CD4-positive, alpha-beta T cell (primary cell): Measurements from ENCODE around the gene PLEKHM2. TPM values are rescaled to one million over a fixed set of nuclear protein-coding genes. Genes with fewer than 3 reads are reported as not detected.

Experiments
- ATAC-seq: fragments of 200-7000 bp; cut with Tn5 transposase; one replicate; pipeline ENCODE4 v1.10.0; 2022; ENCODE audit warnings: mild to moderate bottlenecking; ENCODE audit not compliant: poor library complexity
- CTCF ChIA-PET: fragments of 350-600 bp; sonication (Branson Sonifier 250); formaldehyde crosslinking; loops from one replicate; lab custom pipeline; 2021; ENCODE audit warnings: antibody characterized with exemption, inconsistent platforms; lab: Charles Lee
- POLR2A ChIA-PET: fragments of 350-600 bp; sonication (Branson Sonifier 250); formaldehyde crosslinking; loops from one replicate; lab custom pipeline; 2021; ENCODE audit warnings: antibody characterized with exemption, inconsistent platforms; lab: Charles Lee
- DNase-seq, 14 experiments: peaks; one replicate each; pipeline ENCODE4 v3.0.0-alpha.2; 2013 to 2020; ENCODE audit warnings: mixed read lengths in 2 of 14
- H3K27ac ChIP-seq, 2 donors: one replicate each; pipeline versions ENCODE4 v1.5.1 to v1.7.0; 2013; ENCODE audit warnings: low read length in 2 of 2, low read depth in 1 of 2, mild to moderate bottlenecking in 1 of 2
- H3K27me3 ChIP-seq, 2 experiments: 1 replicate in 1 of 2; 2 replicates in 1 of 2; pipeline versions ENCODE4 v1.6.1 to v1.7.0; 2013; ENCODE audit warnings: low read length in 2 of 2, control low read depth in 1 of 2, mild to moderate bottlenecking in 1 of 2, moderate library complexity in 1 of 2; ENCODE audit not compliant: insufficient read depth in 2 of 2, control insufficient read depth in 1 of 2
- H3K36me3 ChIP-seq: one replicate; pipeline ENCODE4 v1.6.1; 2013; ENCODE audit warnings: low read length, control low read depth; ENCODE audit not compliant: insufficient read depth
- H3K4me1 ChIP-seq: one replicate; pipeline ENCODE4 v1.6.1; 2013; ENCODE audit warnings: low read length, control low read depth; ENCODE audit not compliant: insufficient read depth
- H3K4me3 ChIP-seq: one replicate; pipeline ENCODE4 v1.5.1; 2013; ENCODE audit warnings: mild to moderate bottlenecking, low read length, moderate library complexity
- H3K9me3 ChIP-seq, 2 experiments: 1 replicate in 1 of 2; 2 replicates in 1 of 2; pipeline versions ENCODE4 v1.6.1 to v1.7.0; 2013; ENCODE audit warnings: low read length in 2 of 2, mild to moderate bottlenecking in 2 of 2, control low read depth in 1 of 2, moderate library complexity in 1 of 2; ENCODE audit not compliant: control insufficient read depth in 1 of 2, insufficient read depth in 1 of 2
- H3K27ac Mint-ChIP-seq: one replicate; pipeline ENCODE4 v1.8.0; 2020; ENCODE audit warnings: mixed read lengths
- H3K27me3 Mint-ChIP-seq: one replicate; pipeline ENCODE4 v1.8.0; 2021; ENCODE audit warnings: mixed read lengths
- H3K36me3 Mint-ChIP-seq: one replicate; pipeline ENCODE4 v1.8.0; 2021; ENCODE audit warnings: low read depth, mixed read lengths
- H3K4me1 Mint-ChIP-seq: one replicate; pipeline ENCODE4 v1.8.0; 2021; ENCODE audit warnings: low read depth, mixed read lengths
- H3K4me3 Mint-ChIP-seq: one replicate; pipeline ENCODE4 v1.8.0; 2020; ENCODE audit warnings: mild to moderate bottlenecking, mixed read lengths
- H3K9me3 Mint-ChIP-seq: one replicate; pipeline ENCODE4 v1.8.0; 2020; ENCODE audit warnings: mixed read lengths
- CTCF ChIP-seq: fragments of 200-600 bp; IDR thresholded peaks from one replicate; pipeline ENCODE4 v1.8.0; 2022; ENCODE audit warnings: antibody characterized with exemption, mild to moderate bottlenecking
- intact Hi-C, 2 experiments: fragments of 100-400 bp; cut with DNase I in 1 of 2; cut with micrococcal nuclease in 1 of 2; formaldehyde crosslinking; loops; one replicate each; pipeline versions ENCODE4 v1.15.1 to v1.9.0; 2023 to 2025; cut with DNase I, micrococcal nuclease
- total RNA-seq, 174 experiments: library from RNA in 2 of 174; stranded (reverse) in 2 of 174; gene quantifications; one replicate each; pipeline ENCODE4 v1.2.3 and lab custom pipeline; 2021 to 2026

PLEKHM2 gene
- total RNA-seq, 2 experiments from 2014 or later: 77.5 to 82.0 TPM

DNA sequence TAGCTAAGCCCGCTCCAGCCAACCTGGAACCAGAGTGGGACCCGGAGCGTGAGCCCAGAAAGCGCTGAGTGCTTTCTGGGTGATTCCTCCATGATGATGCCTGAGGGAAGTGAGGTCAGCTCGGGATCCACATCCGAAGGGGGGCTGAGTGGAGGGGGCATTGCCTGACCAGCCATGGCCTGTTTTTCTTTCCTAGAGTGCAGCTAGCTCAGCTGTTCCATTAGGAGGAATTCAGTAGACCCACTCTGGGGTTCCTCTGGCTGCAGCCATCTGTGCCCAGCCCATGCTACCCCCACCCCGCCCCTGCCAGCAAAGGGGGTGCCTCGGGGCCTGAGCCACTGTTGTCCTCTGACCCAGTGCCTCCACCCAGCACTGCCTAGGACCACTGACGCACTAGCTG is 42.4 kb downstream of the PLEKHM2 start:
- no peak for TF ChIP-seq CTCF
- H3K9me3 Mint-ChIP-seq: no peaks in the 10 kb centered on the region
- H3K4me3 ChIP-seq: no peak overlapping the region
- no peak overlapping the region for H3K27ac ChIP-seq
- ATAC-seq (no peak), DNase-seq (no peak)
- H3K36me3 Mint-ChIP-seq: peaks cover 47% of the 10 kb centered on the region
- H3K27me3 ChIP-seq: no peaks in the 10 kb centered on the region
- H3K4me3 Mint-ChIP-seq: no peak overlapping the region
- H3K27me3 Mint-ChIP-seq: no peaks in the 10 kb centered on the region
- ChIA-PET CTCF (interaction anchor here (0.6 kb wide), 1 partner anchor 151 kb away, joined by 3 read pairs; no protein-coding TSS in a partner anchor), POLR2A (no interaction called here)
- H3K4me1 ChIP-seq: no peaks in the 10 kb centered on the region
- no peaks in the 10 kb centered on the region for H3K4me1 Mint-ChIP-seq
- no peaks in the 10 kb centered on the region for H3K9me3 ChIP-seq
- intact Hi-C loops: no loop called here
- peaks cover 76% of the 10 kb centered on the region for H3K36me3 ChIP-seq
- H3K27ac Mint-ChIP-seq: no peak overlapping the region

- no peaks in the 10 kb centered on the region for H3K27me3 Mint-ChIP-seq
- no peak overlapping the region for H3K4me3 Mint-ChIP-seq
- ATAC-seq (no peak), DNase-seq (no peak)
- no peak for TF ChIP-seq CTCF
- Histone ChIP-seq H3K36me3 (peaks cover 76% of the 10 kb centered on the region), H3K4me3 (no peak overlapping the region), H3K27ac (no peak overlapping the region), H3K27me3 (no peaks in the 10 kb centered on the region), H3K9me3 (no peaks in the 10 kb centered on the region), H3K4me1 (no peaks in the 10 kb centered on the region)
- no peaks in the 10 kb centered on the region for H3K4me1 Mint-ChIP-seq
- H3K9me3 Mint-ChIP-seq: no peaks in the 10 kb centered on the region
- ChIA-PET CTCF (interaction anchor here (0.6 kb wide), 1 partner anchor 150 kb away, joined by 3 read pairs; no protein-coding TSS in a partner anchor), POLR2A (no interaction called here)
- intact Hi-C loops: no loop called here
- H3K36me3 Mint-ChIP-seq: peaks cover 47% of the 10 kb centered on the region
- H3K27ac Mint-ChIP-seq: no peak overlapping the region
Measured at GRCh38 chr1:15727021-15727420, 42.9 kb downstream of the PLEKHM2 start.

DNA sequence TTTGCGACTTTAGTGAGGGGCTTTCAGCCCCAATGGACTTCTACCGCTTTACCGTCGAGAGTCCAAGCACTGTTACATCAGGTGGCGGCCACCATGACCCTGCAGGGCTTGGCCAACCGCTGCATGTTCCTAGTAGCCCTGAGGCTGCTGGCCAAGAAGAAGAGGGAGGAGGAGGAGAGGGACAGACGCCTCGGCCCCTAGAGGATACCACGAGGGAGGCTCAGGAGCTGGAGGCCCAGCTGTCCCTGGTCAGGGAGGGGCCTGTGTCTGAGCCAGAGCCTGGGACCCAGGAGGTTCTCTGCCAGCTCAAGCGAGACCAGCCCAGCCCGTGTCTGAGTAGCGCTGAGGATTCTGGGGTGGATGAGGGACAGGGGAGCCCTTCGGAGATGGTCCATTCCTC is 43.3 kb downstream of the PLEKHM2 start:
- peaks cover 80% of the 10 kb centered on the region for H3K36me3 ChIP-seq
- H3K36me3 Mint-ChIP-seq: peaks cover 48% of the 10 kb centered on the region
- H3K27me3 Mint-ChIP-seq: no peaks in the 10 kb centered on the region
- no peak overlapping the region for H3K4me3 Mint-ChIP-seq
- ATAC-seq (no peak), DNase-seq (no peak)
- intact Hi-C loops: no loop called here
- no peaks in the 10 kb centered on the region for H3K9me3 Mint-ChIP-seq
- no peaks in the 10 kb centered on the region for H3K4me1 ChIP-seq
- H3K27me3 ChIP-seq: no peaks in the 10 kb centered on the region
- H3K9me3 ChIP-seq: no peaks in the 10 kb centered on the region
- no peak for TF ChIP-seq CTCF
- no peak overlapping the region for H3K27ac ChIP-seq
- H3K4me3 ChIP-seq: no peak overlapping the region
- H3K27ac Mint-ChIP-seq: no peak overlapping the region
- H3K4me1 Mint-ChIP-seq: no peaks in the 10 kb centered on the region
- ChIA-PET POLR2A (no interaction called here), CTCF (no interaction called here)
